ENCODE results near the gene STAG1.
"Not testable (repeated sequence)": the region's sequence is repeated elsewhere in the genome, so short reads cannot be mapped to it uniquely, and the experiment has no call there.

STAG1 gene

GRCh38 chr3:136741063-136741462, 11.1 kb downstream of the STAG1 start:
- no peak for DNase-seq

GRCh38 chr3:136740351-136740958, 11.7 kb downstream of the STAG1 start:
- no peak for DNase-seq

GRCh38 chr3:136736950-136737349, 15.2 kb downstream of the STAG1 start:
- DNase-seq: not testable (repeated sequence)

- DNase-seq: no peak
Observed at GRCh38 chr3:136735103-136735502, 17.1 kb downstream of the STAG1 start.

- DNase-seq: no peak
Observed at GRCh38 chr3:136734382-136735070, 17.7 kb downstream of the STAG1 start.

GRCh38 chr3:136733317-136733833, 18.8 kb downstream of the STAG1 start:
- no peak for DNase-seq

GRCh38 chr3:136731274-136731884, 20.8 kb downstream of the STAG1 start:
- no peak for DNase-seq

- DNase-seq: no peak
Observed at GRCh38 chr3:136730595-136731273, 21.4 kb downstream of the STAG1 start.

- DNase-seq: no peak
Observed at GRCh38 chr3:136728918-136729317, 23.3 kb downstream of the STAG1 start.

- DNase-seq: no peak
Observed at GRCh38 chr3:136728473-136728872, 23.7 kb downstream of the STAG1 start.

GRCh38 chr3:136725468-136725867, 26.7 kb downstream of the STAG1 start:
- no peak for DNase-seq

GRCh38 chr3:136722916-136723315, 29.3 kb downstream of the STAG1 start:
- not testable (repeated sequence) for DNase-seq

GRCh38 chr3:136722399-136722798, 29.8 kb downstream of the STAG1 start:
- DNase-seq: not testable (repeated sequence)

GRCh38 chr3:136720091-136720490, 32.1 kb downstream of the STAG1 start:
- DNase-seq: no peak

- DNase-seq: no peak
Observed at GRCh38 chr3:136716629-136717028, 35.5 kb downstream of the STAG1 start.

GRCh38 chr3:136714020-136714419, 38.2 kb downstream of the STAG1 start:
- no peak for DNase-seq

- no peak for DNase-seq
Observed at GRCh38 chr3:136712941-136713340, 39.2 kb downstream of the STAG1 start.

- DNase-seq: not testable (repeated sequence)
Observed at GRCh38 chr3:136711888-136712287, 40.3 kb downstream of the STAG1 start.

GRCh38 chr3:136711277-136711676, 40.9 kb downstream of the STAG1 start:
- no peak for DNase-seq

GRCh38 chr3:136709775-136710174, 42.4 kb downstream of the STAG1 start:
- DNase-seq: not testable (repeated sequence)

- DNase-seq: no peak
Observed at GRCh38 chr3:136708333-136708985, 43.7 kb downstream of the STAG1 start.

GRCh38 chr3:136703429-136703828, 48.7 kb downstream of the STAG1 start:
- no peak for DNase-seq

GRCh38 chr3:136699271-136699828, 52.8 kb downstream of the STAG1 start:
- DNase-seq: no peak

All from NCI-H1417 treated with DMSO at 0.1 percent for 48 hours (cell line).